Measurements from ENCODE around the gene PDE8A.
"Not testable (repeated sequence)": the region's sequence is repeated elsewhere in the genome, so short reads cannot be mapped to it uniquely, and the experiment has no call there.

PDE8A gene

DNA sequence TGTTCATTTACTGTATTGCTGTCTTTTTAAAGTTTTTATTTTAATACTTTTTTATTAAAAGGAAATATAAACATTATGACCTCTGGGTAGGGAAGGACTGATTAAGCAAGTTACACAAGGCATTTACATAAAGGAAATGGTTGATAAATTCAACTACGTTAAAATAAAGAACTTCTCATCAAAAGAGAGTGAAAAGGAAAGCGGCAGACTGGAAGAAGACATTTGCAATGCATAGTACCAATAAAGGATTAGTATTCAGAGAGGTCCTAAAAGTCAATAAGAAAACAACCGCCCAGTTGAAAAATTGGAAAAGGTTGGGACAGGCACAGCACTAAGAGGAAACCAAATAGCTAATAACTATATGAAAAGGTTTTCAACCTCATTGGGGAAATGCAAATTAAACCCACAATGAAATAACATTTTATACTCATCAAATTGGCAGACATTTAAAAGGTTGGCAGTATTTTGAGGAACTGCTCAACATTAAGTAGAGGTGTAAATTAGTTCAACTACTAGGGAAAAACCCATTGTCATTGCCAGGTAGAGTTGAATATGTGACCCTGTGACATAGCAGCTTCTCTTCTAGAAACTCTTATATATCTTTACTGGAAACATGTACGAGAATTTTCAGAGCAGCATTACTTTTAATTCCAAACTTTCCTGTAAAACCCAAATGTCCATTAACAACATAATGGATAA lies 9.5 kb downstream of the PDE8A start:
- DNase-seq (ENCODE audit: low read depth), result no peak

DNA sequence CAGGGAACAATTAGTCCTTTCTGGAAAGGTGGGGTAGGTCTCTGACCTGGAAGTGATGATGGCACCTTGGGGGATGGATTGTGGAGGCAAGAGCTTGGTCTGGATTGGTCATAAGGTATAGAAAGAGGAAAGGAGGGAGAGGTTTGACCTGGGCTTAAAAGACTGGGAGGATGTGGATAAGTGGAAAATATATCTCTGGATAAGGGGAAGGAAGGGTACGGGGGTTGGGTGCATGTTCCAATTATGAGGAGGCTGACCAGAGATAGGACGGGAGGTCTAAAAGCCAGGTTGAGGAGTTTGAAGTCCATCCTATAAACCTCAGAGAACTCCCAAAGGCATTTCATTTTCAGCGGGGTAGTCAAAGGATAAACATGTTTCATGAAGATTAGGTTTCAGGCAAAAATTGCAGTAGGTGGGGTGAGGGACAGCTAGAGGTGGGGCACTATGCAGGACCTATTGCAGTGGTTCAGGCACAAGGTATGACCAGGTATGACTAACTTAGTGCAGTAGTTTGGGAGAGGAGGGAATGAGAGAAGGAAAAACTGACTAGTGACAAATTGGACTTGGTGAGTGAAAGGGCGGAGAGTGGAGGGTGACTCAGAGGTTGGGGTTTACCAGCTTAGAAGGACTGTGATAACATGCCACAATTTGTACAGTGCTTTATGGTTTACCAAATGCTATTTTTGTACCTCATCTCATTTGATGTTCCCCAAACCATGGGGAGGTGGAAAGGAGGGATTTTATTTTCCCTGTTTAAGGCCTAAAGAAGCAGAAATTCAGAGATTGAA lies 10.7 kb downstream of the PDE8A start:
- DNase-seq (ENCODE audit: low read depth), result no peak

GRCh38 chr15:84996055-84996454 lies 14.4 kb downstream of the PDE8A start:
- DNase-seq (ENCODE audit: low read depth), result no peak

- DNase-seq (ENCODE audit: low read depth), result not testable (repeated sequence)
These were observed 15.1 kb downstream of the PDE8A start for GRCh38 chr15:84996714-84997113.

DNA sequence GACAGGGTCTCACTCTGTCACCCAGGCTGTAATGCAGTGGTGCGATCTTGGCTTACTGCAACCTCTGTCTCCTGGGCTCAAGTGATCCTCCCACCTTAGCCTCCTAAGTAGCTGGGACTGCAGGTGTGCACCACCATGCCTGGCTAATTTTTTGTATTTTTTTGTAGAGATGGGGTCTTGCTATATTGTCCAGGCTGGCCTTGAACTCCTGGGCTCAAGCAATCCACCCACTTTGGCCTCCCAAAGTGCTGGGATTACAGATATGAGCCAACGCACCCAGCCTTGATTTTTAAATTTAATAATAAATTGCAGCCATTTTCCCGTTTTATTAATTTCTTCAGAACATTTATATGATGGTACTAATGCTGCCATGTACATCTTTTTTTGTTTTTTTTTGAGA lies 15.6 kb downstream of the PDE8A start:
- not testable (repeated sequence) for DNase-seq (ENCODE audit: low read depth)

DNA sequence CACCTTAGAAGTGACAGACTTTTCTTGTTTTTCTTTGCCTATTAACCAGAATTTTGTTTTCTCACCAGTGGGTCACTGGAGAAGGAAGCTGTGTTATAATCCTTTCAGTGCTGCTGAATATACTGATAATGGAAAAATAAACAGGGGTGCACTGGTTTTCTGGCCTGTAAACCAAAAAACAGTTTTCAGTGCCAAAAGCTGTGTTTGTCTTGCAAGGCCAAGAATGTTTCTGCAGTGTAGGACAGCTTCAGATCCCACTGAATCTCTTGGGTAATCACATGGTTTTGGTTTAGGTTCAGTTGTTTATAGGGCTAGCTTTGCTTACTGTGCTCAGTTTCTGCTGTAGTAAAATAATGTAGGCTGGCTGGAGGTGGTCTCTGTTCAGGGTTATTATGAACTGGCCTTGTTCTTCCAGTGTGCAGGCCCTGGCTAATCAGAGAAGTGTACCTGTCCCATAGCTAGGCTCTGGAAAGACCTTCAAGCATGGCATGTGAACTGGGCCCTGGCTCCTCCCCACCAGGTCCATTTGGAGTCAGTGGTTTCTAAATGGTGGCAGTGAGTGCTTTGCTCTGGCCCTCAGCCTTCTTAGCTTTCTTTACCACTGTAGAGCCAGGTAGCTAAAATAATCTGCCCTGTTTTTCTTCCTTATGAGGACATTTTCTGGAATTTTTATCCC lies 18.7 kb downstream of the PDE8A start:
- no peak for DNase-seq (ENCODE audit: low read depth)

- no peak for DNase-seq (ENCODE audit: low read depth)
These were observed 19.3 kb downstream of the PDE8A start for GRCh38 chr15:85000937-85001336.

- DNase-seq (ENCODE audit: low read depth), result no peak
These were observed 20.9 kb downstream of the PDE8A start for GRCh38 chr15:85002517-85002916.

- DNase-seq (ENCODE audit: low read depth), result no peak
These were observed 22.1 kb downstream of the PDE8A start for GRCh38 chr15:85003593-85004312.

DNA sequence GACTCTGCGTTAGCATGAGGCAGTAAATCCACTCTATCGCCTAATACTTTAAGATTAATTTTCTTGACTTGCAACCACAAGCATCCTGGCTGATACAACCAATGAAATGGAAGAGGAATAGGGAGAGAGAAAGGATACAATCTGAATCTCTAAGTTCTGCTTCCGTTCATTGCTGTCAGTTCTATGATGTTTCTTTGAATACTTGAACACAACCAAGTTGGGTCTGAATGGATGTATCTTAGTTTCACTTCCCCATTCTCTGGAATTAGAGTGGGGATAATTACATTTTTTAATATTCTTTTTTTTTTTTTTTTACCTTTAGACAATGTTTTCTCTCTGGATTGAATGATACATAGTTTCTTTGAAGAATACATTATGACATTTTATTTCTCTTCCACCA lies 22.9 kb downstream of the PDE8A start:
- DNase-seq (ENCODE audit: low read depth), result no peak

DNA sequence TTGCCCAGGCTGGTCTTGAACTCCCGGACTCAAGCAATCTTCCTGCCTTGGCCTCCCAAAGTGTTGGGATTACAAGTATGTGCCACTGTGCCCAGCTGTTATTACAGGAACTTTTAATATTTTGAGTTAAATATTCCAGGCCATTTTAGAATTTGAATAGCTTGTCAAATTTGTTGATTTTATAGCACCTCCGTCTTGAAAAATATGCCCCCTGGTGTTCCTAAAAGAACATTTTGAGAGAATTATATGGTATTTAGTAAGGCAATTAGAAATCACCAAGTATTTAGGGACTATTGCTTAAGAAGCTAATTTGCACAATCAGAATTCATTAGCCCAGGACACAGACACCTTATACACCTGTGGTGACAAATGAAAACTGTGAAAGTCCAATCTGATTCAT lies 23.7 kb downstream of the PDE8A start:
- DNase-seq (ENCODE audit: low read depth), result no peak

- DNase-seq (ENCODE audit: low read depth), result no peak
These were observed 24.1 kb downstream of the PDE8A start for GRCh38 chr15:85005746-85006145.

DNA sequence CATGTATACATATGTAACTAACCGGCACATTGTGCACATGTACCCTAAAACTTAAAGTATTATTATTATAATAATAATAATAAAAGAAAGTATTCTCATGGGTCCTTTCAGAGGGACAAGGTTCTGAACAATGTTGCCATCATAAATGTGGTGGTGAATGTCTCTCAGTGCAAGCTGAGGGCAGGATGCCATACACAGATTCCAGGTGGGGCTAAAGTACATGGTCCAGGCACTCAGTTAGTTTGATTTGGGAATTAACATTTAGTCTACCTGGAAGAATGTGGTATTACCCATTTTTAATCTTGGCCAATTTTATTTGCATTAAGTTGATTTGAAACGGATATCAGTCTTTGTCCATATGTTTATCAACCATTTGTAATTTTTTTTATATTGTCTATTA lies 24.5 kb downstream of the PDE8A start:
- no peak for DNase-seq (ENCODE audit: low read depth)

GRCh38 chr15:85006655-85007054 lies 25.0 kb downstream of the PDE8A start:
- no peak for DNase-seq (ENCODE audit: low read depth)

DNA sequence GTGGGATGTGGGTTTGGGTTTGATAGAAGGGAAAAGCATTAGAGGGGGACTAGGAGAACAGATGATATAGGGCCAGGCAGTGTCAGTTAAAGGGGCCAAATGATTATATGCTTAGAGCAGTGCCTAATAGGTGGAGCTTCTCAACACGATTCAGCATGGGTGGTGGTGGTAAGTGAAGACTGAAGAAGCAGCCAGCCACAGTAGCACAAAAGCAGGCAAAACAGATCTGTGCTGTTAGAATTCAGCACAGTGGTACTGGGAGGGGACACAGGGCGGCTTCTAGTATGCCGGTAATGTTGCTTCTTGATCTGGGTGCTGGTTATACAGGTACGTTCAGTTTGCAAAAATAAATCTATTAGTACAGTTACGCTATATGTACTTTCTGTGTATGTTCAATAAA lies 25.5 kb downstream of the PDE8A start:
- DNase-seq (ENCODE audit: low read depth), result no peak

- DNase-seq (ENCODE audit: low read depth), result no peak
These were observed 26.2 kb downstream of the PDE8A start for GRCh38 chr15:85007741-85008397.

- no peak for DNase-seq (ENCODE audit: low read depth)
These were observed 27.0 kb downstream of the PDE8A start for GRCh38 chr15:85008474-85009260.

GRCh38 chr15:85009435-85009834 lies 27.8 kb downstream of the PDE8A start:
- DNase-seq (ENCODE audit: low read depth), result no peak

DNA sequence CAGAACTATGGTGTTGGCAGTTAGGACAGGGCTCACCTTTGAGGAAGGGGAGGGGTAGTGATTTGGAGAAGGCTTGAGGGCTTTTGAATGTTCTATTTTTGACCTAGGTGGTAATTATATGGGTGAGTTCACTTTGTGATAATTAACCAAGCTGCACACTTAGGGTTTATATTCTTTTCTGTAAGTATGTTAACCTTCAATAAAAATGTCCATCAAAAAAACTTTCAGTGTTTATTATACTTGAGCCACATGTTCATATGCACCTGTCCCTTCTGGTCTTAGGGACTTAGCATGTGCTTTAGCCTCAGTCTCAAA lies 28.4 kb downstream of the PDE8A start:
- no peak for DNase-seq (ENCODE audit: low read depth)

- DNase-seq (ENCODE audit: low read depth), result no peak
These were observed 28.9 kb downstream of the PDE8A start for GRCh38 chr15:85010386-85011159.
